HCT116 (cell line): Measurements from ENCODE around the gene CTBP2. TPM values are rescaled to one million over a fixed set of nuclear protein-coding genes. Genes with fewer than 3 reads are reported as not detected.

Experiments used
- ATAC-seq: fragments of 200-7000 bp; cut with Tn5 transposase; 2 replicates; pipeline ENCODE4 v1.9.1; 2020; ENCODE audit warnings: mild to moderate bottlenecking, moderate library complexity
- BruUV-seq: library from RNA; stranded (reverse); fragments of 400-500 nt; replicated peaks from 2 replicates; lab custom pipeline; 2021; lab: Mats Ljungman, UMichigan
- CTCF ChIA-PET: fragments of 300-600 bp; sonication (Branson Sonifier 250); formaldehyde crosslinking; loops from one replicate; lab custom pipeline; 2021; ENCODE audit warnings: antibody characterized with exemption; lab: Charles Lee
- POLR2A ChIA-PET: fragments of 300-600, 350-600 bp; sonication (Branson Sonifier 250); formaldehyde crosslinking; loops from one replicate; lab custom pipeline; 2021; ENCODE audit warnings: antibody characterized with exemption; lab: Charles Lee
- RAD21 ChIA-PET, 2 experiments: fragments of 300-600 bp; sonication (Branson Sonifier 250); formaldehyde crosslinking; loops; one replicate each; lab custom pipeline; 2023; ENCODE audit warnings: low total read pairs in 2 of 2; ENCODE audit not compliant: uncharacterized antibody in 2 of 2, unreplicated experiment in 2 of 2, low non-redundant PET in 1 of 2; lab: Charles Lee
- DNase-seq: peaks from one replicate; pipeline ENCODE4 v3.0.0-alpha.2; 2010; ENCODE audit warnings: low read depth, low spot score
- H2AFZ ChIP-seq: fragments of 200-600 bp; shearing (Covaris generic), sonication (generic); 2 replicates; pipeline ENCODE4 v1.6.1; 2017; ENCODE audit warnings: low read depth, mixed run types, mixed read lengths, antibody characterized with exemption, low read length; ENCODE audit not compliant: poor library complexity, severe bottlenecking
- H3K27ac ChIP-seq: 2 replicates; pipeline ENCODE4 v1.5.1; 2012; ENCODE audit warnings: low read depth, low read length
- H3K27me3 ChIP-seq: fragments of 200-600 bp; sonication (generic); 2 replicates; pipeline ENCODE4 v1.6.1; 2016; ENCODE audit warnings: mixed run types, low read length, mixed read lengths; ENCODE audit not compliant: insufficient read depth
- H3K36me3 ChIP-seq, 2 experiments: fragments of 200-500 bp in 1 of 2; fragments of 200-600 bp in 1 of 2; sonication (Bioruptor generic) in 1 of 2; sonication (generic) in 1 of 2; 2 replicates each; pipeline versions ENCODE4 v1.5.1 to v1.6.1; 2014 to 2016; ENCODE audit warnings: low read length in 2 of 2, inconsistent platforms in 1 of 2, mixed read lengths in 1 of 2, mixed run types in 1 of 2; ENCODE audit not compliant: insufficient read depth in 2 of 2, control insufficient read depth in 1 of 2
- H3K4me1 ChIP-seq, 2 experiments: fragments of 200-600 bp in 1 of 2; sonication (generic) in 1 of 2; 2 replicates each; pipeline versions ENCODE4 v1.5.1 to v1.6.1; 2012 to 2017; ENCODE audit warnings: low read length in 2 of 2, inconsistent platforms in 1 of 2, mild to moderate bottlenecking in 1 of 2, mixed read lengths in 1 of 2, mixed run types in 1 of 2, moderate library complexity in 1 of 2; ENCODE audit not compliant: insufficient read depth in 2 of 2, control insufficient read depth in 1 of 2
- H3K4me2 ChIP-seq: fragments of 200-600 bp; sonication (generic); 2 replicates; pipeline ENCODE4 v1.6.1; 2017; ENCODE audit warnings: mixed run types, low read length, mixed read lengths
- H3K4me3 ChIP-seq, 2 experiments: fragments of 200-600 bp in 1 of 2; sonication (generic) in 1 of 2; replicated peaks in 1 of 2; 2 replicates each; pipeline ENCODE4 v1.5.1; 2011 to 2016; ENCODE audit warnings: low read length in 2 of 2, control low read depth in 1 of 2, low read depth in 1 of 2, mild to moderate bottlenecking in 1 of 2, mixed read lengths in 1 of 2, mixed run types in 1 of 2
- H3K79me2 ChIP-seq: fragments of 200-600 bp; sonication (generic); 2 replicates; pipeline ENCODE4 v1.6.1; 2017; ENCODE audit warnings: mild to moderate bottlenecking, mixed run types, low read length, moderate library complexity, mixed read lengths; ENCODE audit not compliant: insufficient read depth
- H3K9ac ChIP-seq: fragments of 200-600 bp; sonication (generic); 2 replicates; pipeline ENCODE4 v1.6.1; 2016; ENCODE audit warnings: low read length, mixed read lengths
- H3K9me2 ChIP-seq: fragments of 200-600 bp; sonication (generic), shearing (Covaris generic); 2 replicates; pipeline ENCODE4 v1.6.1; 2017; ENCODE audit warnings: mixed run types, mild to moderate bottlenecking, moderate library complexity; ENCODE audit not compliant: insufficient read depth
- H3K9me3 ChIP-seq, 2 experiments: fragments of 200-500 bp in 1 of 2; fragments of 200-600 bp in 1 of 2; sonication (Bioruptor generic) in 1 of 2; sonication (generic) in 1 of 2; 2 replicates each; pipeline ENCODE4 v1.6.1; 2014 to 2017; ENCODE audit warnings: low read length in 2 of 2, mixed read lengths in 2 of 2, inconsistent platforms in 1 of 2, low read depth in 1 of 2, mild to moderate bottlenecking in 1 of 2, mixed run types in 1 of 2, moderate library complexity in 1 of 2; ENCODE audit not compliant: control insufficient read depth in 1 of 2, insufficient read depth in 1 of 2
- H4K20me1 ChIP-seq: fragments of 200-600 bp; sonication (generic), shearing (Covaris generic); 2 replicates; pipeline ENCODE4 v1.6.1; 2017; ENCODE audit warnings: mixed run types, mild to moderate bottlenecking, moderate library complexity; ENCODE audit not compliant: insufficient read depth
- ELF1 ChIP-seq: IDR thresholded peaks from 2 replicates; pipeline ENCODE4 v1.6.1; 2012; ENCODE audit warnings: low read depth, borderline replicate concordance
- POLR2AphosphoS5 ChIP-seq: IDR thresholded peaks from 2 replicates; pipeline ENCODE4 v1.6.1; 2011; ENCODE audit warnings: mild to moderate bottlenecking, low read depth, low read length, moderate library complexity
- ZBTB33 ChIP-seq: IDR thresholded peaks from 2 replicates; pipeline ENCODE4 v1.6.1; 2011; ENCODE audit warnings: mild to moderate bottlenecking, low read length, moderate library complexity; ENCODE audit not compliant: insufficient replicate concordance; ENCODE audit errors: extremely low read depth
- intact Hi-C: fragments of 100-400 bp; cut with micrococcal nuclease; formaldehyde crosslinking; loops from 2 replicates; pipeline ENCODE4 v1.10.0; 2022
- total RNA-seq: library from RNA; stranded (reverse); gene quantifications from one replicate; pipeline ENCODE4 v1.2.1, GENCODE V29; 2021; ENCODE audit not compliant: unreplicated experiment

Gene CTBP2
- total RNA-seq, 1 experiment from 2014 or later = 144 TPM

DNA sequence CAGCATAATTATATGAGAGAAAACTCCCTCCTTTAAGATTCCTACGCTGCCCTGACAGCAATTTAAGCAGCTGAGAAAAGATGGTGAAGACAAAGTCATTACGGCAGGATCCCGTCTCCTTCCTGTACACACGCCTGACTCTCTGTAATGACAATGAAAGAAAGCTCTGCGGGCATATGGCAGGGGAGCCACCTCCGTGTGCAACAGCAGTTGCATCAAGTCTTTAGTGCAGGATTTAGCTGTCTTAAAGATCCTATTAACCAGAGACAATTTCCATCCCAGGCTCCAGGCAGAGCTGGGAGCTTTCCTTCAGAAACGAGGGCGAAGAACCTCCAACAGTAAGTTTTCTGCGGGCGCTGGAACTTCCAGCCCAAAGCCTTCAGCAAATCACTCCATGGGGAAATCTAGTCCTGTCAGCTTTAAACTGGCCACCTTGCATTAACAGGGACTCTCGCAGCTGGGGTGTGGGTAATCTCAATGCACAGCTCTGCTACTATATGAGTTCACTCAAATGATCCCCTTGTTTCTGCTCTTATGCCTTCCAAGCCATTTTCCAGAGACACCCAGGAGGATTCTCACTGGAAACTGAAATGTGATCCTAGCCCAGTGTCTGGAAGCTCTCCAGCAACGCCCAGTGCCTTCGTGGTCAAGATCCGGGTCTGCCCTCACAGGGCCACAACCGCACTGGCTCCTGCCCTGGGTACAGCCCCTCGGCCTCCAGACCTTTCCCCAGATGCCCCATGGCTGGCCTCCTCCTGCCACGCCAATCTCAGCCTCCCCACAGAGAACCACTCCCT lies 74.9 kb downstream of the CTBP2 start:
- ATAC-seq = peak; percentile 24; the same call in 1 of the 2 replicates

More for the DNA sequence above, 74.9 kb downstream of the CTBP2 start:
- Histone ChIP-seq H3K9me2 (no peaks in the 10 kb centered on the region), H3K9me3 (no peaks in the 10 kb centered on the region), H3K4me3 (no peak overlapping the region; a peak in 1 of 4 replicates), H3K27ac (peak overlapping the region; percentile 62), H3K27me3 (no peaks in the 10 kb centered on the region), H3K4me2 (peak overlapping the region; percentile 75), H3K4me1 (peaks cover 49 to 80% of the 10 kb centered on the region in 2 experiments), H2AFZ (no peak overlapping the region), H3K9ac (peak overlapping the region; percentile 57), H4K20me1 (peaks cover 5% of the 10 kb centered on the region; the same call in 1 of the 2 replicates), H3K79me2 (peaks cover 99% of the 10 kb centered on the region), H3K36me3 (no peaks in the 10 kb centered on the region; a peak in 1 of 4 replicates)
- peak; percentile 33 for DNase-seq
- no TSS peak for BruUV-seq
- TF ChIP-seq POLR2AphosphoS5 = peak; percentile 51; the same call in 1 of the 2 replicates
- no peak for TF ChIP-seq ZBTB33
- TF ChIP-seq ELF1 = no peak
- CTCF ChIA-PET = interaction anchor here (0.9 to 3.3 kb wide), 3 partner anchors 24 to 38 kb away, joined by 3 to 18 read pairs (median 14); no protein-coding TSS in a partner anchor
- POLR2A ChIA-PET = interaction anchor here (1.1 kb wide), 1 partner anchor 75 kb away, joined by 4 read pairs; the partner anchor contains the start of gene CTBP2
- intact Hi-C loops = loop anchor here (5.0 kb wide), 1 partner anchor 62 kb away; no protein-coding TSS in a partner anchor
- RAD21 ChIA-PET = no interaction called here
